Nephron progenitor cell (in vitro differentiated cells): ENCODE measurements around the gene NUDT1.

Experiments
- DNase-seq: peaks from one replicate; pipeline ENCODE4 v3.0.0; 2021
- H3K27ac Mint-ChIP-seq: 2 replicates; pipeline ENCODE4 v1.8.0; 2021; ENCODE audit warnings: mild to moderate bottlenecking, moderate library complexity, mixed read lengths
- H3K27me3 Mint-ChIP-seq: 2 replicates; pipeline ENCODE4 v1.8.0; 2021; ENCODE audit warnings: mild to moderate bottlenecking, low read depth, mixed read lengths; ENCODE audit not compliant: poor library complexity
- H3K36me3 Mint-ChIP-seq: 2 replicates; pipeline ENCODE4 v1.8.0; 2021; ENCODE audit warnings: low read depth, mixed read lengths
- H3K4me1 Mint-ChIP-seq: 2 replicates; pipeline ENCODE4 v1.8.0; 2021; ENCODE audit warnings: mixed read lengths
- H3K4me3 Mint-ChIP-seq: 2 replicates; pipeline ENCODE4 v1.8.0; 2021; ENCODE audit warnings: mild to moderate bottlenecking, moderate library complexity, mixed read lengths
- H3K9me3 Mint-ChIP-seq: 2 replicates; pipeline ENCODE4 v1.8.0; 2021; ENCODE audit warnings: mild to moderate bottlenecking, moderate library complexity, mixed read lengths
- CTCF ChIP-seq: fragments of 200-600 bp; sonication (generic); IDR thresholded peaks from 2 replicates; pipeline ENCODE4 v1.5.0; 2021; ENCODE audit warnings: antibody characterized with exemption

Gene NUDT1

GRCh38 chr7:2288503-2288902, 46.5 kb downstream of the NUDT1 start:
- no peak for TF ChIP-seq CTCF
- Mint-ChIP-seq H3K4me1 (peaks cover under 1% of the 10 kb centered on the region), H3K27ac (no peak overlapping the region), H3K27me3 (no peaks in the 10 kb centered on the region), H3K9me3 (no peaks in the 10 kb centered on the region), H3K4me3 (no peak overlapping the region), H3K36me3 (no peaks in the 10 kb centered on the region)
- no peak for DNase-seq

GRCh38 chr7:2289111-2289586, 47.1 kb downstream of the NUDT1 start:
- Mint-ChIP-seq H3K27me3 (no peaks in the 10 kb centered on the region), H3K9me3 (no peaks in the 10 kb centered on the region), H3K27ac (peak overlapping the region; percentile 32), H3K4me3 (no peak overlapping the region), H3K36me3 (no peaks in the 10 kb centered on the region), H3K4me1 (no peaks in the 10 kb centered on the region)
- DNase-seq = no peak
- TF ChIP-seq CTCF = no peak

- no peaks in the 10 kb centered on the region for H3K9me3 Mint-ChIP-seq
- H3K4me3 Mint-ChIP-seq = no peak overlapping the region
- TF ChIP-seq CTCF = no peak
- peak overlapping the region; percentile 32 for H3K27ac Mint-ChIP-seq
- H3K36me3 Mint-ChIP-seq = no peaks in the 10 kb centered on the region
- no peak for DNase-seq
- H3K4me1 Mint-ChIP-seq = no peaks in the 10 kb centered on the region
- H3K27me3 Mint-ChIP-seq = no peaks in the 10 kb centered on the region
Observed at GRCh38 chr7:2289621-2290020, 47.6 kb downstream of the NUDT1 start.

- H3K27ac Mint-ChIP-seq = no peak overlapping the region
- no peak for TF ChIP-seq CTCF
- H3K4me3 Mint-ChIP-seq = no peak overlapping the region
- no peak for DNase-seq
- peaks cover 4% of the 10 kb centered on the region for H3K4me1 Mint-ChIP-seq
- no peaks in the 10 kb centered on the region for H3K27me3 Mint-ChIP-seq
- H3K9me3 Mint-ChIP-seq = peaks cover 4% of the 10 kb centered on the region
- H3K36me3 Mint-ChIP-seq = no peaks in the 10 kb centered on the region
Observed at GRCh38 chr7:2290877-2291276, 48.9 kb downstream of the NUDT1 start.

- peak overlapping the region; percentile 72 for H3K27ac Mint-ChIP-seq
- no peak overlapping the region for H3K4me3 Mint-ChIP-seq
- H3K4me1 Mint-ChIP-seq = peaks cover 27% of the 10 kb centered on the region
- no peak for TF ChIP-seq CTCF
- H3K36me3 Mint-ChIP-seq = peaks cover under 1% of the 10 kb centered on the region
- H3K9me3 Mint-ChIP-seq = peaks cover 13% of the 10 kb centered on the region
- H3K27me3 Mint-ChIP-seq = peaks cover 2% of the 10 kb centered on the region
- no peak for DNase-seq
Observed at GRCh38 chr7:2295936-2296620, 54.1 kb downstream of the NUDT1 start.

- Mint-ChIP-seq H3K4me1 (peaks cover 27% of the 10 kb centered on the region), H3K9me3 (peaks cover 21% of the 10 kb centered on the region), H3K27me3 (peaks cover 2% of the 10 kb centered on the region)
Observed at GRCh38 chr7:2296832-2297231, 54.8 kb downstream of the NUDT1 start.

More at GRCh38 chr7:2296832-2297231, 54.8 kb downstream of the NUDT1 start:
- DNase-seq = no peak
- Mint-ChIP-seq H3K36me3 (peaks cover 8% of the 10 kb centered on the region), H3K27ac (no peak overlapping the region), H3K4me3 (no peak overlapping the region)
- TF ChIP-seq CTCF = no peak
